HG02981 (cell line): ENCODE data around the gene TRIM23.
"Not testable (repeated sequence)": the region's sequence is repeated elsewhere in the genome, so short reads cannot be mapped to it uniquely, and the experiment has no call there.

Source experiments
- ATAC-seq: cut with Tn5 transposase; IDR thresholded peaks from one replicate; pipeline ENCODE4 v1.9.1; 2021; ENCODE audit warnings: mild to moderate bottlenecking, moderate library complexity; ENCODE audit not compliant: unreplicated experiment

The TRIM23 gene

GRCh38 chr5:65624025-65624570 is at the start of gene TRIM23:
Gene TRIM23 (minus strand): TSS chr5:65624333. CDS start chr5:65624274, 59 bp downstream.
- peak; percentile 96 for ATAC-seq

- no peak for ATAC-seq
These were observed 48.7 kb upstream of the TRIM23 start for GRCh38 chr5:65672796-65673195.

DNA sequence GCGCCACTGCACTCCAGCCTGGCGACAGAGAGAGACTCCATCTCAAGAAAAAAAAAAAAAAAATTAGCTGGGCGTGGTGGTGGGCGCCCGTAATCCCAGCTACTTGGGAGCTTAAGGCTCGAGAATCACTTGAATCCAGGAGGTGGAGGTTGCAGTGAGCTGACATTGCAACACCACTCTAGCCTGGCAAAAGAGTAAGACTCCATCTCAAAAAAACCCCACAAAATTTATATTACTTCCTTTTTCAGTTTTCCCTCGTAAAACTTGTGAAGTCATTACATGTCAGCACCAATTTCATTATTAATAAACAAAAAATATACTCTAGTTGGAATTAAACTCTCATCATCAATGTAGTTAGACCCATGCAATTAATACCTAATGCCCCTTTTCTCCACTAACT is 44.6 kb upstream of the TRIM23 start:
- ATAC-seq = no peak

GRCh38 chr5:65663804-65664521 is 39.8 kb upstream of the TRIM23 start:
- ATAC-seq = no peak

- no peak for ATAC-seq
These were observed 30.6 kb upstream of the TRIM23 start for GRCh38 chr5:65654713-65655112.

- ATAC-seq = no peak
These were observed 27.0 kb upstream of the TRIM23 start for GRCh38 chr5:65651144-65651543.

- ATAC-seq = no peak
These were observed 23.8 kb upstream of the TRIM23 start for GRCh38 chr5:65647941-65648340.

DNA sequence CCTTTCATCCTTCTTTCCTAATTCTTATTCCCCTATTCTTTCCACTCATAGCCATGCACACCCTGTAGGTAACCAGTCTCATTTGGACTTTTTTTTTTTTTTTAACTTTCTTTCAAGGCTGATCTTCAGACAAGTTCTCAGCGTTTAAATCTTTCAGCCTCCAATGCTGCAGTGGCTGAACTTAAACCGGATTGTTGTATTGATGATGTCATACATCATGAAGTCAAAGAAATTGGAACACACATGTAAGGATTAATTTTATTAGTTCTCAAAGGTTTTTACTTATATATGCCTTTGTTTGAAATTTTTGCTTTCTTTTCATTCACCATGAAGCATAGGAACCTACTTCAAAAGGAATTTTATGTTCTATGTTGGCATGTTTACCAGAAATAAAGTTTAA is 22.8 kb upstream of the TRIM23 start:
- no peak for ATAC-seq

- ATAC-seq = no peak
These were observed 16.1 kb upstream of the TRIM23 start for GRCh38 chr5:65640240-65640639.

DNA sequence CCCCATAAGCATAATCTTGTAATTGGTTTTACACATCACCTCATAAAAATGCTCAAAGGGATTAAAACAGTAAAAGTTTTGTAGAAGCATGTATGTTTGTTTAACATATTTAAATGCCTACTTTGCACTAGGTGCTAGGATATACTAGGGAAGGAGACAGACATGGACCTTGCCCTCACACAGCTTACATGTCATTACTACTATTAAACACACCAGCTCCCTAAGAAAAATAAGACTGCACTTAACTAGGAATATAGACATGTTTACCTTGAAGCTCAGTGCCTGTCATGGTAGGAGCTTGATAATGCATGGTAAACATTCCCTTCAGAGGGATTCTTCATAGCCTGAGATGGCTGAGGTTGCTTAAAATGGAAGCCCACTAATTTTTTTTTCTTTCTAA is 6.8 kb upstream of the TRIM23 start:
- no peak for ATAC-seq

DNA sequence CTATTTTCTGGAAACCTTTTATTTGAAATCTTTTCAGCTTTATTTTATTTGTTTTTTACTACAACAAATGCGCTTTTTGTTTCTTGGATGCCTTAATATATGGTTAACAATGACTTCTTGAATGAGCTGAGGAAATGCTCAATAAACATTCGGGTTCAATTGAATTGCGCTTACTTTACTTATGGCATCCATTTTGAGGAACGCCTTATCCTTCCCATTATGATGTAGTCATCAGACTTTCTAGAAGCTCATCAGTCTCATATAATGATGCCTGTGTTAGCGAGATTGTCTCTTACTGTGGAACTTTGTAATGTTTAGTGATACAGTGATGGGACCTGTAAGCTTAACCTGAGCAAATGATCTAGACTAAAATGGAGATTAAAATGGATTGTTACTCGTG is 1.6 kb upstream of the TRIM23 start:
- ATAC-seq = no peak

GRCh38 chr5:65624571-65625555 is 730 bp upstream of the TRIM23 start, which contains the start of the genes SHLD3 and TRAPPC13:
Gene SHLD3 (plus strand): TSS chr5:65625027. CDS start chr5:65629588, 4,561 bp downstream.
Gene TRAPPC13 (plus strand): TSS chr5:65625027. CDS start chr5:65625061, 34 bp downstream.
- ATAC-seq = peak; percentile 59

- ATAC-seq = no peak
These were observed 651 bp downstream of the TRIM23 start for GRCh38 chr5:65623482-65623881.

- not testable (repeated sequence) for ATAC-seq
These were observed 2.2 kb downstream of the TRIM23 start for GRCh38 chr5:65621961-65622360.

DNA sequence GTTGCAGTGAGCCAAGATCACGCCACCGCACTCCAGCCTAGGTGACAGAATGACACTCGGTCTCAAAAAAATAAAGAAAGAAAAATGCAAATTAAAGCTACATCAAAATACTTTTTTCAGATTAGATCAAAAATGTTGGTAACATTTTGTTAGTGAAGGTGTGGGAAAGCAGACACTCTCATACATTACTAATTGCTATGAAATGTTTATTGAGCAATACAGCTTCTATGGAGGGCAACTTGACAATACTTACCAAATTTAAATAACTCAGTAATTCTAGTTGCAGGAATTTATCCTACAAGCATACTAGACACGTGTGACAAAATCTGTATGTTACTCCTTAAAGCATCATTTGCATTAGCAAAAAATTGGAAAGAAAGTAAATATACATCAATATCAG is 4.1 kb downstream of the TRIM23 start:
- no peak for ATAC-seq

- ATAC-seq = no peak
These were observed 11.7 kb downstream of the TRIM23 start for GRCh38 chr5:65612298-65612907.

GRCh38 chr5:65611524-65611923 is 12.6 kb downstream of the TRIM23 start:
- no peak for ATAC-seq

GRCh38 chr5:65601761-65602160 is 22.4 kb downstream of the TRIM23 start:
- ATAC-seq = not testable (repeated sequence)

DNA sequence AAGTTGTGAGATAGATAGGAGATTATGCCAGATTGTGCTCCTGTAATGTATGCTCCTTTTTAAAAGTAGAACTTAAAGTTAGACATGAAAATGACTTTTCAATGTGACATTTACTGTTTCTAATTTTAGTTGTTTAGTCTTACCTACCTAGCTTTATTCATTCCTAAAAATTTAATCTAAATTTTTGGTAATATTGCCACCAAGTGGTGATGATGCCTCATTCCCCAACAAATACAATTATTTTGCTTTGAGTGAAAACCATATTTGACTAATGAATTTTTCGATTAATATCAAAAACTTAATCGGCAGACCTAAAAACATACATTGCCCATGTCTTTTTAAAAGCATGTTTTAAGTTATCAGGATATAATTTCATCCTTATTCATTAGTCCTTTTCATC is 35.4 kb downstream of the TRIM23 start:
- no peak for ATAC-seq

- no peak for ATAC-seq
These were observed 47.0 kb downstream of the TRIM23 start for GRCh38 chr5:65577141-65577540.
